GM12872 (cell line): Measurements from ENCODE around the gene DUSP22.

ENCODE experiments used
- TF ChIP-seq, protein P1 (sequence below): IDR thresholded peaks from 3 replicates; pipeline ENCODE4 v1.5.1; 2011; ENCODE audit warnings: low read depth, mild to moderate bottlenecking, low read length, moderate library complexity; ENCODE audit not compliant: insufficient read depth

DUSP22 gene

DNA sequence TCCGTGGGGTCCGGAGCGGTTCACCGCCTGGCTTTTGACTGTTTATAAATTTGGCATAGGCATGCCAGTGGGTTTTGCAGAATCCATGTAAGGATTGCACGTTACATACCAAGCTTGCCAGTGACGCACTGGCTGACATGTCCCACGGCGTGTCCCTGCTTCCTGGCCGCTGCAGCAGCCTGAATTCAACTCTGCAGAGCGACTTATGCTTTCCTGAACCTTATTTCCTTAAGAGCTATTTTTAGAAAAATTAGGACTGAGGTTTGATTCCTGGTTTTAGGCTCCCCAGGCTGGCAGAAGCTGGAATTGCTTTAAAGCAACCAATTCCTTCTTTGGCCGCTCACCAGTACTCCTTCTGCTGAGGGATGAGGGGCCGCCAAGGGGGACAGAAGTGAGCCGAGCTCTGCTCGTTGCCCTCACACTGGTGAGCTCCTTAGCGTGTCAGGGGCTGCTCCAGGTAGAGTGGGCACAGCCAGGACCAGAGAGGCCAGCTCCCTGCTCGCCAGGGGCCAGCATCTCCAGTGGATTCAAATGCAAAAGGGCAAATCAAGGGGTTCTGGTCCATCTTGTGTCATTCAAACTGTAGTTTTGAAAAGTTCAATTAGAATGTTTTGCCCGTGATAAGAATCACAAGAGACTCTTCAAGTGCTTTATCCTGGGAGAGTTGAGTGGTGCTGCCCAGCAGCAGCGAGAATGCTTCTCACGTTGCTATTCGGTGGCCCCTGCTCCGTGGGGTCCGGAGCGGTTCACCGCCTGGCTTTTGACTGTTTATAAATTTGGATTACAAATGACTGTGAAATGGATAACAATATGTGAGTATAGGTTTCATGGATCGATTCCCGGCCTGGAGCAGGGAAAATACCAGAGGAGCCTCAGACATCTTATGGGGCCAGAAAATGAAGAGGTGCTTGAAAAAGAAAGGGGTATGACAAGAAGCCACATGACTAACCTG, 81.8 kb downstream of the DUSP22 start:
- TF ChIP-seq, protein P1, sequence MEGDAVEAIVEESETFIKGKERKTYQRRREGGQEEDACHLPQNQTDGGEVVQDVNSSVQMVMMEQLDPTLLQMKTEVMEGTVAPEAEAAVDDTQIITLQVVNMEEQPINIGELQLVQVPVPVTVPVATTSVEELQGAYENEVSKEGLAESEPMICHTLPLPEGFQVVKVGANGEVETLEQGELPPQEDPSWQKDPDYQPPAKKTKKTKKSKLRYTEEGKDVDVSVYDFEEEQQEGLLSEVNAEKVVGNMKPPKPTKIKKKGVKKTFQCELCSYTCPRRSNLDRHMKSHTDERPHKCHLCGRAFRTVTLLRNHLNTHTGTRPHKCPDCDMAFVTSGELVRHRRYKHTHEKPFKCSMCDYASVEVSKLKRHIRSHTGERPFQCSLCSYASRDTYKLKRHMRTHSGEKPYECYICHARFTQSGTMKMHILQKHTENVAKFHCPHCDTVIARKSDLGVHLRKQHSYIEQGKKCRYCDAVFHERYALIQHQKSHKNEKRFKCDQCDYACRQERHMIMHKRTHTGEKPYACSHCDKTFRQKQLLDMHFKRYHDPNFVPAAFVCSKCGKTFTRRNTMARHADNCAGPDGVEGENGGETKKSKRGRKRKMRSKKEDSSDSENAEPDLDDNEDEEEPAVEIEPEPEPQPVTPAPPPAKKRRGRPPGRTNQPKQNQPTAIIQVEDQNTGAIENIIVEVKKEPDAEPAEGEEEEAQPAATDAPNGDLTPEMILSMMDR: no peak

GRCh38 chr6:374956-375355, 82.7 kb downstream of the DUSP22 start:
- TF ChIP-seq, protein P1: no peak

DNA sequence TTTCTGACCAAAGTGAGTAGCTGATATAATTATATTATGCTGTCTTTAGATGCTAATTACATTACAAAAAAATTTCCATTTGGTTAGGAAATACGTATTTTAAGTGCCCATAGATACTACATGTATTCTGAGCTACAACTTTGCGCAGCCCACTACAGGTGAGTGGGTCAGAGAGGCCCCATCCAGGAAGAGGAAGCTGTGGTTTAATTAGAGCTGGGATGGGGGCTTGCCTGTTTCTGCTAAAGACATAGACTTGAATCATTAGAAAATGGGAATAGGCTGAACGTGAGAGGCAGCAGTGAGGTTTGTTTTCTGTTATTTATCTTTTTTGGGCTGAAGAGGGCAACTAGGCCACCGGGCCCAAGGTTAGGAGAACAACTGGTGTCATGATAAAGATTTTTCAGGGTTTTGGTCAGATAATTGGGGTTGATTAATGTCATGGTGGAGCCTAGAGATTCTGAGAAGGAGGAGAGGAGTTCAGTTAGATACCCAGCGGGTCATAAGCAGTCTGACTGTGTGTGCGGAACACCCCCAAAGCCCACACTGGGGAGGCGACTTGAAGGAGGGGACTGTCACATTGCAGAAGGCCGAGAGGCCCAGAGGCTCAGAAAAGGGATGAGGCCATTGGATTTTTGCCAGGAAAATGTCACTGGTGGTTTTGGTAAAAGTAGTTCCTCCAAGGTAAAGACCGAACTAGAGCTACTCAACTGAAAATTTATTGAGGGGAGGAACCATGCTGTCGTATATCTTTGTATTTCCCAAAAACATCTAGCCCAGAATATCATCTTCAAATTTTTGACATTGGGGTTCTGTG, 84.7 kb downstream of the DUSP22 start:
- TF ChIP-seq, protein P1: no peak

DNA sequence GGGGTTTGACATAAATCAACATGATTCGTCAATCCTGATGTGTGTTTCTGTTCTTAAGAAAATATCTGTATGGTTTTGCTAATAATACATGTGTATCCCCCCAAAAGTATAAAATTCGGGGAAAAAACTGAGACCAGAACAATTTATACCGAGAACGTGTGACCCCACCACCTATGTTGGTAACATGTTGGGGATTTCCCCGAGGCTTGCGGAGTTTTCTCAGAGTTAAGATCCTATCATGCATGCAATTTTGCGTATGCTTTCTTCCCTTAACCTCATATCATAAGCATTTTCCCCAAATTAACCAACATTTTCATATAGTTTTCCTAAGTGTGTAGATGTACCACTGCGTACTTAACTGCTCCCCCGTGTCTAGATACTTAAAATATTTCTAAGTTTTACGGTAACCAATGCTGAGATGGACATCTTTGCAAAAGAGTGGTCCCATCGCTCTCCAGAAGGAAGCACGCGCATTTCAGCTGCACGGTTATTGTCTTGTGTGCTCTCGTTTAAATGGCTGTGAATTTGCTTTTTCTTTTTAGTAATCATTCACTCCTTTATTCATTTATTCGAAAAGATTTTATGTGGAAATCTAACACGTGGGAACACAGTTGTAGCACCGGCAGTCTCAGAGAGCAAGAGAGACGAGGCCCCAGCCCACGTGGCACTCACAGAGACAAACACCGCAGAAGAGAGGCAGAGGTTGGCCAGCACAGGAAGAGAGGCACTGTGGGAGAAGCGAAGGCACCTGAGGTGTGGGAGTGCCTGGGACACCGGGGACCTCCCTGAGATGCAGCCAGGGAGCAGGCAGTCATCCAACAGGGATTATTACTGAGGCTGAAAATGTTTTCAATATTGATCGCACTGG, 86.0 kb downstream of the DUSP22 start:
- TF ChIP-seq, protein P1: no peak

GRCh38 chr6:378958-379409, 86.7 kb downstream of the DUSP22 start:
- TF ChIP-seq, protein P1: no peak

- TF ChIP-seq, protein P1: no peak
Observed at GRCh38 chr6:379410-380181, 87.3 kb downstream of the DUSP22 start.
